ENCODE data around the gene FGD2. TPM values are rescaled to one million over a fixed set of nuclear protein-coding genes. Genes with fewer than 3 reads are reported as not detected.

Gene FGD2
- total RNA-seq, 1 donor from 2014 or later, result not detected

GRCh38 chr6:36998723-36999038, 6.8 kb upstream of the FGD2 start:
- H3K27ac Mint-ChIP-seq (ENCODE audit: unreplicated experiment), result peak overlapping the region; percentile 93
- H3K9me3 Mint-ChIP-seq, result no peaks in the 10 kb centered on the region
- H3K27me3 Mint-ChIP-seq (ENCODE audit: low read depth), result no peaks in the 10 kb centered on the region
- no peak overlapping the region for H3K4me3 Mint-ChIP-seq
- no peak for DNase-seq (ENCODE audit: low read depth, low spot score)
- no peak for TF ChIP-seq CTCF (conservative IDR thresholded peaks at IDR 0.05)
- H3K4me1 Mint-ChIP-seq, result peaks cover 23% of the 10 kb centered on the region
- no peaks in the 10 kb centered on the region for H3K36me3 Mint-ChIP-seq (ENCODE audit: low read depth)

- Mint-ChIP-seq H3K4me3 (no peak overlapping the region), H3K27ac (ENCODE audit: unreplicated experiment) (peak overlapping the region; percentile 93)
Measured at GRCh38 chr6:36999061-36999750, 6.2 kb upstream of the FGD2 start.

GRCh38 chr6:36999751-37000125, 5.7 kb upstream of the FGD2 start:
- Mint-ChIP-seq H3K36me3 (ENCODE audit: low read depth) (no peaks in the 10 kb centered on the region), H3K4me3 (no peak overlapping the region), H3K4me1 (peaks cover 23% of the 10 kb centered on the region), H3K9me3 (no peaks in the 10 kb centered on the region), H3K27ac (ENCODE audit: unreplicated experiment) (no peak overlapping the region), H3K27me3 (ENCODE audit: low read depth) (no peaks in the 10 kb centered on the region)
- TF ChIP-seq CTCF (conservative IDR thresholded peaks at IDR 0.05), result no peak
- DNase-seq (ENCODE audit: low read depth, low spot score), result no peak

More at GRCh38 chr6:36999061-36999750, 6.2 kb upstream of the FGD2 start:
- Mint-ChIP-seq H3K4me1 (peaks cover 23% of the 10 kb centered on the region), H3K36me3 (ENCODE audit: low read depth) (no peaks in the 10 kb centered on the region), H3K9me3 (no peaks in the 10 kb centered on the region), H3K27me3 (ENCODE audit: low read depth) (no peaks in the 10 kb centered on the region)
- no peak for TF ChIP-seq CTCF (conservative IDR thresholded peaks at IDR 0.05)
- no peak for DNase-seq (ENCODE audit: low read depth, low spot score)

GRCh38 chr6:37004044-37004980, 1.1 kb upstream of the FGD2 start:
- DNase-seq (ENCODE audit: low read depth, low spot score), result no peak
- H3K4me1 Mint-ChIP-seq, result peaks cover 8% of the 10 kb centered on the region

More at GRCh38 chr6:37004044-37004980, 1.1 kb upstream of the FGD2 start:
- no peak for TF ChIP-seq CTCF (conservative IDR thresholded peaks at IDR 0.05)
- no peak overlapping the region for H3K27ac Mint-ChIP-seq (ENCODE audit: unreplicated experiment)
- no peaks in the 10 kb centered on the region for H3K27me3 Mint-ChIP-seq (ENCODE audit: low read depth)
- no peaks in the 10 kb centered on the region for H3K36me3 Mint-ChIP-seq (ENCODE audit: low read depth)
- no peaks in the 10 kb centered on the region for H3K9me3 Mint-ChIP-seq
- H3K4me3 Mint-ChIP-seq, result no peak overlapping the region

All from neural crest cell (in vitro differentiated cells).